Smooth muscle cell of the brain vasculature (primary cell): ENCODE measurements around the gene UCHL5.

Experiments used
- DNase-seq: peaks from one replicate; pipeline ENCODE4 v3.0.0-alpha.2; 2012; ENCODE audit warnings: low read depth, low spot score

UCHL5 gene

GRCh38 chr1:192967901-192968300, 91.3 kb downstream of the UCHL5 start:
- DNase-seq, result no peak

GRCh38 chr1:192967211-192967877, 91.8 kb downstream of the UCHL5 start:
- DNase-seq, result no peak

DNA sequence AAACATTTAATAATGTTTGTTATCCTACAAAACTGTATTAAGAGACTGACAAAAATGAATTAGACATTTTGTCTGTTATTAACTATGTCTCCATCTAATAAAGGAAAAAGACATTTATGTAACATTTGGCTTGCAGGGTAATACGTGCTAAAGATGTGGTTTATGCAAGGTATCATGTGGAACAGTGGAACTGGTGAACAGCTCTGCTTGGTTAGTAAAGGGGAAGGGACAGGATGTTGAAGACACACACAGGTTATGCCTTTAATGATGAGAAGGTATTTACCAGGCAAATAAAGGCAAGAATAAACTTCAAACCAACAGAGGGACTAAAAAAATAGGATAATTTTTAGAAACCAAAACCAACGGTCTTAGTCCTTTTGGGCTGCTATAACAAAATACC, 93.1 kb downstream of the UCHL5 start:
- DNase-seq, result no peak

GRCh38 chr1:192962901-192963300, 96.3 kb downstream of the UCHL5 start:
- no peak for DNase-seq
